Prostate gland (tissue), 2 donors: ENCODE data around the gene AJAP1.

Experiments
- CTCF ChIP-seq, 4 experiments: fragments of 200-600 bp in 2 of 4; fragments of 450-650 bp in 2 of 4; sonication (generic) in 2 of 4; IDR thresholded peaks; 1 replicate in 3 of 4; 2 replicates in 1 of 4; pipeline ENCODE4 v1.5.1; 2016 to 2019; ENCODE audit warnings: antibody characterized with exemption in 4 of 4, mild to moderate bottlenecking in 2 of 4, moderate library complexity in 2 of 4
- POLR2A ChIP-seq: fragments of 450-650 bp; IDR thresholded peaks from one replicate; pipeline ENCODE4 v1.6.1; 2016; ENCODE audit warnings: antibody characterized with exemption, mild to moderate bottlenecking
- POLR2AphosphoS5 ChIP-seq: sonication (generic); formaldehyde crosslinking; IDR thresholded peaks from one replicate; pipeline ENCODE4 v1.6.1; 2017; ENCODE audit warnings: antibody characterized with exemption

- TF ChIP-seq POLR2A (no peak), CTCF (IDR thresholded peaks at IDR 0.05) (no peak), POLR2AphosphoS5 (no peak)
These were observed 70.4 kb downstream of the AJAP1 start for GRCh38 chr1:4724695-4725250.
